ENCODE data around the gene CALR3.
"Not testable (repeated sequence)": the region's sequence is repeated elsewhere in the genome, so short reads cannot be mapped to it uniquely, and the experiment has no call there.

Gene CALR3

GRCh38 chr19:16495982-16496612 lies at the start of gene CALR3, which contains the start of gene C19orf44:
Gene CALR3 (minus strand): TSS chr19:16496167. CDS start chr19:16496129, 38 bp downstream.
Gene C19orf44 (plus strand): TSS chr19:16496394. CDS start chr19:16500793, 4,399 bp downstream.
- peak; percentile 99 for DNase-seq

- DNase-seq = no peak
Measured at GRCh38 chr19:16544473-16545231, 48.7 kb upstream of the CALR3 start.

GRCh38 chr19:16543734-16544133 lies 47.8 kb upstream of the CALR3 start:
- not testable (repeated sequence) for DNase-seq

GRCh38 chr19:16542910-16543472 lies 47.0 kb upstream of the CALR3 start:
- no peak for DNase-seq

GRCh38 chr19:16542045-16542909 lies 46.3 kb upstream of the CALR3 start, which contains the start of gene CHERP:
Gene CHERP (minus strand): TSS chr19:16542437. CDS start chr19:16542378, 59 bp downstream.
- DNase-seq = peak; percentile 95

- DNase-seq = no peak
Measured at GRCh38 chr19:16541526-16542044, 45.6 kb upstream of the CALR3 start.

- no peak for DNase-seq
Measured at GRCh38 chr19:16540948-16541347, 45.0 kb upstream of the CALR3 start.

GRCh38 chr19:16537111-16537510 lies 41.1 kb upstream of the CALR3 start:
- DNase-seq = no peak

GRCh38 chr19:16536130-16536529 lies 40.2 kb upstream of the CALR3 start:
- DNase-seq = no peak

- no peak for DNase-seq
Measured at GRCh38 chr19:16535381-16535780, 39.4 kb upstream of the CALR3 start.

- no peak for DNase-seq
Measured at GRCh38 chr19:16532440-16533234, 36.7 kb upstream of the CALR3 start.

- no peak for DNase-seq
Measured at GRCh38 chr19:16531380-16531669, 35.4 kb upstream of the CALR3 start.

GRCh38 chr19:16530540-16531379 lies 34.8 kb upstream of the CALR3 start:
- DNase-seq = no peak

GRCh38 chr19:16529466-16530144 lies 33.6 kb upstream of the CALR3 start:
- no peak for DNase-seq

- DNase-seq = peak; percentile 70
Measured at GRCh38 chr19:16527971-16528521, 32.1 kb upstream of the CALR3 start.

- peak; percentile 84 for DNase-seq
Measured at GRCh38 chr19:16527334-16527935, 31.5 kb upstream of the CALR3 start.

- no peak for DNase-seq
Measured at GRCh38 chr19:16525751-16526481, 29.9 kb upstream of the CALR3 start.

- no peak for DNase-seq
Measured at GRCh38 chr19:16524991-16525734, 29.2 kb upstream of the CALR3 start.

All from islet precursor cell (in vitro differentiated cells).